ENCODE data around the gene ATP2C2. TPM values are rescaled to one million over a fixed set of nuclear protein-coding genes. Genes with fewer than 3 reads are reported as not detected.

The ATP2C2 gene
- total and polyA plus RNA-seq, 2 of the 8 experiments (the other 6 are each of a cell fraction or from before 2014, with no cell fraction given): 1.2 to 2.8 TPM

- no peak overlapping the region for H2BK12ac ChIP-seq (ENCODE audit: low read depth, low read length)
- no peak overlapping the region for H3K4ac ChIP-seq (replicated peaks; ENCODE audit: insufficient read length, low read depth, low read length)
- H3K79me1 ChIP-seq (ENCODE audit: low read depth, low read length): no peaks in the 10 kb centered on the region
- H3K4me3 ChIP-seq (ENCODE audit: extremely low read depth in 1 of 4, insufficient read depth in 2 of 4, low read depth in 3 of 4, low read length in 4 of 4): no peak overlapping the region
- no peak overlapping the region for H3K23ac ChIP-seq (ENCODE audit: insufficient read length)
- H3K9ac ChIP-seq (replicated peaks in 1 of 4; ENCODE audit: extremely low read depth in 1 of 4, low read depth in 3 of 4, low read length in 3 of 4): no peak overlapping the region
- H2BK5ac ChIP-seq (ENCODE audit: low read depth, low read length): no peak overlapping the region
- no peak overlapping the region for H3K56ac ChIP-seq (replicated peaks; ENCODE audit: insufficient read length, low read depth, low read length)
- H2BK120ac ChIP-seq (replicated peaks; ENCODE audit: low read depth, low read length): no peak overlapping the region
- no peak overlapping the region for H3K27ac ChIP-seq (ENCODE audit: low read depth, low read length)
- H2BK20ac ChIP-seq (ENCODE audit: low read length): no peak overlapping the region
- no peak overlapping the region for H2BK15ac ChIP-seq (ENCODE audit: low read length)
- no peaks in the 10 kb centered on the region for H3K4me1 ChIP-seq (replicated peaks in 1 of 4; ENCODE audit: control insufficient read depth in 3 of 4, insufficient read depth in 4 of 4, low read length in 3 of 4)
- TF ChIP-seq YY1 (IDR thresholded peaks at IDR 0.05; ENCODE audit: low read depth, low read length): peak; percentile 87
- TF ChIP-seq SIX5 (IDR thresholded peaks at IDR 0.05; ENCODE audit: low read depth, low read length): peak; percentile 64
- TF ChIP-seq NANOG (IDR thresholded peaks at IDR 0.05; ENCODE audit: insufficient read depth, low read depth, low read length, poor library complexity, severe bottlenecking): no peak
- no peak for TF ChIP-seq CHD2 (IDR thresholded peaks at IDR 0.05; ENCODE audit: low read length)
- TF ChIP-seq RNF2 (IDR thresholded peaks at IDR 0.05; ENCODE audit: borderline replicate concordance, low read depth, low read length, missing control alignments, poor library complexity, severe bottlenecking): no peak
- TF ChIP-seq BRCA1 (IDR thresholded peaks at IDR 0.05; ENCODE audit: low read depth, low read length): no peak
- TF ChIP-seq USF2 (IDR thresholded peaks at IDR 0.05; ENCODE audit: low read length): peak; percentile 80
- no peak for TF ChIP-seq E2F6 (IDR thresholded peaks at IDR 0.05)
- no peak for TF ChIP-seq RAD21 (IDR thresholded peaks at IDR 0.05 in 1 of 2, conservative IDR thresholded peaks at IDR 0.05 in 1 of 2; ENCODE audit: low read depth in 2 of 2, low read length in 2 of 2)
- no peak overlapping the region for H4K91ac ChIP-seq (replicated peaks; ENCODE audit: insufficient read length, low read length)
- H2AFZ ChIP-seq (ENCODE audit: low read length): peak overlapping the region; percentile 71; the same call in 1 of the 2 replicates
- H3K14ac ChIP-seq (ENCODE audit: insufficient read length): no peak overlapping the region
- H3K9me3 ChIP-seq (ENCODE audit: insufficient read depth in 2 of 2, low read depth in 1 of 2, low read length in 1 of 2): no peaks in the 10 kb centered on the region
- FAIRE-seq (peak; percentile 77), DNase-seq (ENCODE audit: low read depth in 1 of 2, low spot score in 2 of 2) (no peak)
- POLR2A ChIA-PET (ENCODE audit: partially characterized antibody): no interaction called here
- no peaks in the 10 kb centered on the region for H3K79me2 ChIP-seq (ENCODE audit: control insufficient read depth in 1 of 2, insufficient read depth in 2 of 2, low read length in 2 of 2)
- no peak overlapping the region for H2AK5ac ChIP-seq (ENCODE audit: low read depth, low read length)
- H3K4me2 ChIP-seq (ENCODE audit: insufficient read depth in 1 of 2, low read depth in 2 of 2, low read length in 2 of 2): no peak overlapping the region
- no peak overlapping the region for H4K8ac ChIP-seq (ENCODE audit: extremely low read depth, insufficient read depth, low read length)
- CTCF ChIA-PET (ENCODE audit: partially characterized antibody): interaction anchor here (0.9 to 1.8 kb wide), 2 partner anchors 11 to 104 kb away, joined by 3 to 9 read pairs; no protein-coding TSS in a partner anchor
- peaks cover 0 to 2% (median under 1%) of the 10 kb centered on the region in 4 experiments; a peak in 2 of 7 replicates for H3K27me3 ChIP-seq (replicated peaks in 1 of 4; ENCODE audit: control insufficient read depth in 3 of 4, extremely low read depth in 1 of 4, insufficient read depth in 3 of 4, low read length in 3 of 4)
- WGBS, 2 experiments (ENCODE audit: extremely low coverage in 1 of 2, insufficient coverage in 1 of 2, insufficient read length in 1 of 2, insufficient replicate concordance in 2 of 2, low coverage in 1 of 2, low lambda C conversion rate in 2 of 2, missing lambda C conversion rate in 1 of 2): 87% methylated on average over 4 of the region's 4 CpGs; no CpG with 5 or more reads in 1 of the 2 experiments
- H3K36me3 ChIP-seq (ENCODE audit: control insufficient read depth in 2 of 4, insufficient read depth in 4 of 4, low read length in 3 of 4): no peaks in the 10 kb centered on the region
- H3K18ac ChIP-seq (ENCODE audit: extremely low read depth, low read length): no peak overlapping the region
- H4K20me1 ChIP-seq (replicated peaks in 1 of 2; ENCODE audit: control insufficient read depth in 1 of 2, insufficient read depth in 2 of 2, low read length in 2 of 2): no peaks in the 10 kb centered on the region
- no peaks in the 10 kb centered on the region for H3K23me2 ChIP-seq (ENCODE audit: low read depth, low read length)
- no peak overlapping the region for H4K5ac ChIP-seq (ENCODE audit: insufficient read length, low read depth, low read length)
Measured at GRCh38 chr16:84423416-84423837, 55.1 kb downstream of the ATP2C2 start.

All from H1 (cell line).